ENCODE measurements around the gene RABGAP1L.

DNA sequence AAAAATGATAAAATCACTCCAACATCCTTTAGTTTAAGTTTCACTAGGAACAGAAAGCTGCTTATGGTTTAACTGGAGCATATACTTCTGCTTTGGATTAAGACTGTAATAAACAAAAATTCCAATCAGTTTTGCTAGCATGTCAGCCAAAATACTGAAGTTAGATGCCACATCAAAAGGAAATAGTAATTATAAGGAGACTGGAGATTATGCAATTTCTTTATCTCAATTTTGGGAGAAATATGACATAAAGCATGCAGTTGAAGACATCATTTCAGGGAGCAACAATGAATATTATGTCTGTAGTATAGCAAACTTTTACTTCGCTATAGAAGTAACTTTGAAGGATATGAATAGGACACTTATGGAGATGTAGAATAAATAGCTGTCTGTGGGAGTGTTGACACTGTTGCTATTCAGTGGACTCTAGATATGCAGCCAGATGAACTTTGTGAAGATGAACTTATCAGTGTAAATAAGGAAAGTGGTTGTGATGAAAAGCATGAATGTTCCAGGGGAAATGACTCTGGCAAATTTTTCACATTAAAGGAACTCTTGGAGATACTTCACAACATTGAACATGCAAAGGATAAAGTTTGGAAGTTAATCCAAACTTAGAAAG, 107.8 kb downstream of the RABGAP1L start:
- TF ChIP-seq, protein P1, sequence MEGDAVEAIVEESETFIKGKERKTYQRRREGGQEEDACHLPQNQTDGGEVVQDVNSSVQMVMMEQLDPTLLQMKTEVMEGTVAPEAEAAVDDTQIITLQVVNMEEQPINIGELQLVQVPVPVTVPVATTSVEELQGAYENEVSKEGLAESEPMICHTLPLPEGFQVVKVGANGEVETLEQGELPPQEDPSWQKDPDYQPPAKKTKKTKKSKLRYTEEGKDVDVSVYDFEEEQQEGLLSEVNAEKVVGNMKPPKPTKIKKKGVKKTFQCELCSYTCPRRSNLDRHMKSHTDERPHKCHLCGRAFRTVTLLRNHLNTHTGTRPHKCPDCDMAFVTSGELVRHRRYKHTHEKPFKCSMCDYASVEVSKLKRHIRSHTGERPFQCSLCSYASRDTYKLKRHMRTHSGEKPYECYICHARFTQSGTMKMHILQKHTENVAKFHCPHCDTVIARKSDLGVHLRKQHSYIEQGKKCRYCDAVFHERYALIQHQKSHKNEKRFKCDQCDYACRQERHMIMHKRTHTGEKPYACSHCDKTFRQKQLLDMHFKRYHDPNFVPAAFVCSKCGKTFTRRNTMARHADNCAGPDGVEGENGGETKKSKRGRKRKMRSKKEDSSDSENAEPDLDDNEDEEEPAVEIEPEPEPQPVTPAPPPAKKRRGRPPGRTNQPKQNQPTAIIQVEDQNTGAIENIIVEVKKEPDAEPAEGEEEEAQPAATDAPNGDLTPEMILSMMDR (IDR thresholded peaks at IDR 0.05 in 8 of 11, conservative IDR thresholded peaks at IDR 0.05 in 3 of 11), result no peak
- no peak for TF ChIP-seq POLR2AphosphoS5 (IDR thresholded peaks at IDR 0.05)

All from spleen (tissue), 7 donors.